ENCODE data around the gene MOCS3. TPM values are rescaled to one million over a fixed set of nuclear protein-coding genes. Genes with fewer than 3 reads are reported as not detected.

MOCS3 gene
- total RNA-seq, 4 donors from 2014 or later, result 4.2 to 5.7 (median 5.6) TPM

GRCh38 chr20:50928469-50928868 is 30.1 kb upstream of the MOCS3 start:
- no peak overlapping the region for H3K27ac ChIP-seq
- TF ChIP-seq CTCF (IDR thresholded peaks at IDR 0.05), result no peak
- TF ChIP-seq EP300 (IDR thresholded peaks at IDR 0.05), result no peak
- no peak for TF ChIP-seq POLR2A (IDR thresholded peaks at IDR 0.05)
- H3K4me1 ChIP-seq, result peaks cover 0 to 70% (median 37%) of the 10 kb centered on the region in 4 donors
- no peaks in the 10 kb centered on the region for H3K27me3 ChIP-seq
- H3K9me3 ChIP-seq, result no peaks in the 10 kb centered on the region
- H3K36me3 ChIP-seq, result peaks cover 0 to 11% (median 0%) of the 10 kb centered on the region in 3 donors
- no peak for DNase-seq (ENCODE audit: low spot score in 2 of 2)
- 62 to 72% methylated on average over 5 of the region's 5 CpGs for WGBS, 2 donors
- no peak overlapping the region for H3K4me3 ChIP-seq

DNA sequence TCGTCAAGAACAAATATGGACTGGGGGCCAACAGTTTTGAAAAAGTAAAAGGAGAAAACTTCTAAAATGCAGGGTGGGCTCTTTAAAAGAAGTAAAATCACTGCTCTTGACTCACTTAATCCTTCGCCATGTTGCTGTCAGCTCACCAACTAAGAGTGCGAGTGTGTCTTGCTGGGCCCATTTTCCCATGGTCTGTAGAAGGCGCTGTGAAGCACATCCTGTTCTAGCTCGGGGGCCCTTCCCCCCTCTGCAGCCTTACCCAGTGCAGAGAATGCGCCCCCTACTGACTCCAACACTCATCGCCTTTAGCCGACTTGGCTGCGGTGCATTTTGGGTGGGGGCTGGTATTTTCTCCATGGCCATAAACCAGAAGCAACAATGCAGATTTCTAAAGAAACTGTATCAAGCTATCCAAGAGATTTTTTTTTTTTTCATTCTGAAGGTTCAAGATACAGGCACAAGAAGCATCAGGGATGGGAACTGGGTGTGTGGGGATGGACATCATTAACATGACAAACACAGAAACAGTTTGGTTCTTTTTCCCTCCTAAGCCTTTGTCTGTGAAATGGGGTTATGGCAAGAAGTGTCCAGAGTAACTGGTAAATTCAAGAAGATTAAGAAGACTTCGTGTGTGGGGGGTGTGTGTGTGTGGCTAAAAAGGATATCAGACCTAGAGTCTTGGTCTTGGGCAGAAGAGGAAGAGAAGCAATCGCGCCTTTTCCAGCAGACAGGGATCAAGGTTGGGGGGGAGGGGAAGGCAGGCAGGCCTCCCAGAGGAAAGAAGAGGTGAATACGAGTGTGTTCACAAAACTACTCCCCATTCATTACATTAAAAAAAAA is 29.1 kb upstream of the MOCS3 start:
- Histone ChIP-seq H3K36me3 (peaks cover 0 to 17% (median 0%) of the 10 kb centered on the region in 3 donors), H3K27me3 (no peaks in the 10 kb centered on the region), H3K9me3 (no peaks in the 10 kb centered on the region), H3K27ac (peak overlapping the region; percentile 78 to 99 (median 86)), H3K4me1 (peaks cover 0 to 59% (median 35%) of the 10 kb centered on the region in 4 donors), H3K4me3 (peak overlapping the region; percentile 63 to 91 (median 77))
- DNase-seq (ENCODE audit: low spot score in 2 of 2), result peak; percentile 75 to 87
- 8 to 11% methylated on average over 13 of the region's 13 CpGs for WGBS, 2 donors
- TF ChIP-seq POLR2A (IDR thresholded peaks at IDR 0.05) (no peak), EP300 (IDR thresholded peaks at IDR 0.05) (peak in 1 of 2 donors; percentile 66), CTCF (IDR thresholded peaks at IDR 0.05) (peak; percentile 76 to 85 (median 82))

DNA sequence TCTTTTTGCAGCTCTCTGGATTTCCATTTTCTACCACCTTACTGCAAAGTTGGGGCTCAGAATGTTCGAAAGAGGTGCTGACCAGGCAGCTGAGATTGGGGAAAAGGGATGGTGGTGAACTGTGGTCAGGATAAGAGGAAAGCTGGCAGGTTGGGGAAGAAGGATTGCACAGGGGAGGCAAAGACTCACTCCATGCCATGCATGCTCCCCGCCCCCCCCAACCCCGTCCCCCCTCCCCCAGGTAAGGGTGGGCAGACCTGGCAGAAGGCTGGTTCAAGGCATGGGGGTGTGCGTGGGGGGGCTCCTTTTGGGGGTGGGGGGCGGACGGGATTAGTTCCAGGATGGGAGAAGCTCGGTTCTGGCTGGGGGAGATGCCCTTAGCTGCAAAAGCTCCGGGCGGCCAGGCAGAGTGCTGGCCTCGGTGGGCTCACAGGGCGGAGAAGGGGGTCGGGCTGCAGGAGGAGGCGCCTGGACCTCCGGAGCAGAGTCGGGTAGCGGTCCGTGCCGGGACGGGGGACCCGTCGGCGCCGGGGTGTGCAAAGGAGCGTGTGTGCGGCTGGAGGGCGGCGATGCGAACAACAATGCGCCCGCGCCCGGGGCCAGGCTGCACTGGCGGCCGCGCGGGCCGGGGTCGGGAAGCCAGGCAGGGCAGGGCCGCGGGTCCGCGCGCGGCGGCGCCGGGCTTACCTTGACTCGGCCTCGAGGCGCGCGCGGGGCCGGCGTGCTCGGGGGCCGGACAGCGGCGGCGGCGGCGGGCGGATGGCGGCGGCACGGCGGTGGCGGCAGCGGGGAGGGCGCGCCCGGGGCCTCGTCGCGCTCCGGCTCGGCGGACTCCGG is 28.3 kb upstream of the MOCS3 start:
- no peaks in the 10 kb centered on the region for H3K27me3 ChIP-seq
- no peak for DNase-seq (ENCODE audit: low spot score in 2 of 2)
- TF ChIP-seq CTCF (IDR thresholded peaks at IDR 0.05) (no peak), POLR2A (IDR thresholded peaks at IDR 0.05) (no peak), EP300 (IDR thresholded peaks at IDR 0.05) (no peak)
- peak overlapping the region; percentile 63 to 91 (median 77) for H3K4me3 ChIP-seq
- H3K27ac ChIP-seq, result peak overlapping the region; percentile 78 to 99 (median 97)
- WGBS, 2 donors, result 0 to 2% methylated on average over 10 to 50 of the region's 79 CpGs
- H3K4me1 ChIP-seq, result peaks cover 0 to 51% (median 32%) of the 10 kb centered on the region in 4 donors
- H3K9me3 ChIP-seq, result no peaks in the 10 kb centered on the region
- peaks cover 0 to 26% (median 0%) of the 10 kb centered on the region in 3 donors for H3K36me3 ChIP-seq

GRCh38 chr20:50930976-50931305 is 27.7 kb upstream of the MOCS3 start:
- 0 to 2% methylated on average over 9 to 10 of the region's 45 CpGs for WGBS, 2 donors
- Histone ChIP-seq H3K9me3 (no peaks in the 10 kb centered on the region), H3K27me3 (no peaks in the 10 kb centered on the region), H3K27ac (peak overlapping the region; percentile 95 to 99 (median 99)), H3K4me3 (peak overlapping the region; percentile 52 to 91 (median 62)), H3K36me3 (peaks cover 0 to 31% (median 0%) of the 10 kb centered on the region in 3 donors), H3K4me1 (peaks cover 0 to 45% (median 28%) of the 10 kb centered on the region in 4 donors)
- no peak for DNase-seq (ENCODE audit: low spot score in 2 of 2)
- TF ChIP-seq EP300 (IDR thresholded peaks at IDR 0.05), result no peak
- TF ChIP-seq POLR2A (IDR thresholded peaks at IDR 0.05), result no peak
- no peak for TF ChIP-seq CTCF (IDR thresholded peaks at IDR 0.05)
